ENCODE data around the gene ZNF740. TPM values are rescaled to one million over a fixed set of nuclear protein-coding genes. Genes with fewer than 3 reads are reported as not detected.

Gene ZNF740
- total and polyA plus RNA-seq, 2 of the 8 experiments (the other 6 are each of a cell fraction or from before 2014, with no cell fraction given), result 8.2 to 40.0 TPM

- 94% methylated on average over 1 of the region's 1 CpG; no CpG with 5 or more reads in 1 of the 2 experiments for WGBS, 2 experiments (ENCODE audit: extremely low coverage in 1 of 2, insufficient coverage in 1 of 2, insufficient read length in 1 of 2, insufficient replicate concordance in 2 of 2, low coverage in 1 of 2, low lambda C conversion rate in 2 of 2, missing lambda C conversion rate in 1 of 2)
- Histone ChIP-seq H2BK12ac (ENCODE audit: low read depth, low read length) (no peak overlapping the region), H3K79me1 (ENCODE audit: low read depth, low read length) (no peaks in the 10 kb centered on the region)
- TF ChIP-seq KDM5A (IDR thresholded peaks at IDR 0.05; ENCODE audit: low read length), result no peak
- TF ChIP-seq NRF1 (IDR thresholded peaks at IDR 0.05; ENCODE audit: low read depth, low read length), result no peak
- TF ChIP-seq TAF7 (optimal IDR thresholded peaks at IDR 0.05; ENCODE audit: borderline replicate concordance, low read depth, low read length), result no peak
- no peak for TF ChIP-seq HDAC2 (IDR thresholded peaks at IDR 0.05; ENCODE audit: borderline replicate concordance in 1 of 2, low read depth in 2 of 2, low read length in 2 of 2)
- TF ChIP-seq RXRA (IDR thresholded peaks at IDR 0.05; ENCODE audit: insufficient read depth, low read depth, low read length), result no peak
- TF ChIP-seq YY1 (IDR thresholded peaks at IDR 0.05; ENCODE audit: low read depth, low read length), result no peak
- no peak for TF ChIP-seq SIRT6 (IDR thresholded peaks at IDR 0.05; ENCODE audit: low read length)
- no peak for TF ChIP-seq CHD1 (IDR thresholded peaks at IDR 0.05; ENCODE audit: low read depth, low read length)
- no peak for TF ChIP-seq RFX5 (IDR thresholded peaks at IDR 0.05; ENCODE audit: borderline replicate concordance, low read depth, low read length)
- no peak for TF ChIP-seq JUN (IDR thresholded peaks at IDR 0.05; ENCODE audit: low read depth, low read length)
- TF ChIP-seq, protein P1, sequence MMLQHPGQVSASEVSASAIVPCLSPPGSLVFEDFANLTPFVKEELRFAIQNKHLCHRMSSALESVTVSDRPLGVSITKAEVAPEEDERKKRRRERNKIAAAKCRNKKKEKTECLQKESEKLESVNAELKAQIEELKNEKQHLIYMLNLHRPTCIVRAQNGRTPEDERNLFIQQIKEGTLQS (IDR thresholded peaks at IDR 0.05; ENCODE audit: insufficient read depth, low read depth, low read length), result no peak
- TF ChIP-seq SUZ12 (IDR thresholded peaks at IDR 0.05; ENCODE audit: low read length), result no peak
- no peak for TF ChIP-seq GABPA (IDR thresholded peaks at IDR 0.05; ENCODE audit: borderline replicate concordance, insufficient read depth, low read length)
These were observed 20.6 kb downstream of the ZNF740 start for GRCh38 chr12:53201177-53201541.

More at GRCh38 chr12:53201177-53201541, 20.6 kb downstream of the ZNF740 start:
- no peak overlapping the region for H2AFZ ChIP-seq (ENCODE audit: low read length)
- peaks cover 0 to 22% (median 15%) of the 10 kb centered on the region in 4 experiments; a peak in 6 of 7 replicates for H3K27me3 ChIP-seq (replicated peaks in 1 of 4; ENCODE audit: control insufficient read depth in 3 of 4, extremely low read depth in 1 of 4, insufficient read depth in 3 of 4, low read length in 3 of 4)
- no peak overlapping the region for H3K56ac ChIP-seq (replicated peaks; ENCODE audit: insufficient read length, low read depth, low read length)
- no peak overlapping the region for H2BK15ac ChIP-seq (ENCODE audit: low read length)
- ChIA-PET POLR2A (ENCODE audit: partially characterized antibody) (interaction anchor here (1.2 to 2.0 kb wide), 3 partner anchors 13 to 20 kb away, joined by 3 to 6 read pairs (median 3); no protein-coding TSS in a partner anchor), CTCF (ENCODE audit: partially characterized antibody) (interaction anchor here (1.0 to 17.9 kb wide), 8 partner anchors 12 to 150 kb away, joined by 3 to 573 read pairs (median 8); partner anchors contain the start of genes CSAD, ITGB7, MYG1 and PFDN5)
- no peak overlapping the region for H3K23ac ChIP-seq (ENCODE audit: insufficient read length)
- H3K79me2 ChIP-seq (ENCODE audit: control insufficient read depth in 1 of 2, insufficient read depth in 2 of 2, low read length in 2 of 2), result no peaks in the 10 kb centered on the region
- H3K4me1 ChIP-seq (replicated peaks in 1 of 4; ENCODE audit: control insufficient read depth in 3 of 4, insufficient read depth in 4 of 4, low read length in 3 of 4), result no peaks in the 10 kb centered on the region; a peak in 1 of 7 replicates
- no peaks in the 10 kb centered on the region for H3K9me3 ChIP-seq (ENCODE audit: insufficient read depth in 2 of 2, low read depth in 1 of 2, low read length in 1 of 2)
- H3K27ac ChIP-seq (ENCODE audit: low read depth, low read length), result no peak overlapping the region
- no peak overlapping the region for H2BK120ac ChIP-seq (replicated peaks; ENCODE audit: low read depth, low read length)
- no peak overlapping the region for H3K14ac ChIP-seq (ENCODE audit: insufficient read length)
- no peak overlapping the region for H3K4ac ChIP-seq (replicated peaks; ENCODE audit: insufficient read length, low read depth, low read length)
- no peak overlapping the region for H3K18ac ChIP-seq (ENCODE audit: extremely low read depth, low read length)
- no peak overlapping the region for H2BK20ac ChIP-seq (ENCODE audit: low read length)
- no peak for FAIRE-seq
- H3K36me3 ChIP-seq (ENCODE audit: control insufficient read depth in 2 of 4, insufficient read depth in 4 of 4, low read length in 3 of 4), result no peaks in the 10 kb centered on the region
- no peak overlapping the region for H4K8ac ChIP-seq (ENCODE audit: extremely low read depth, insufficient read depth, low read length)
- no peak overlapping the region for H3K4me2 ChIP-seq (ENCODE audit: insufficient read depth in 1 of 2, low read depth in 2 of 2, low read length in 2 of 2)
- no peak overlapping the region for H3K9ac ChIP-seq (replicated peaks in 1 of 4; ENCODE audit: extremely low read depth in 1 of 4, low read depth in 3 of 4, low read length in 3 of 4)
- no peak overlapping the region for H2AK5ac ChIP-seq (ENCODE audit: low read depth, low read length)
- no peak overlapping the region for H4K5ac ChIP-seq (ENCODE audit: insufficient read length, low read depth, low read length)
- no peaks in the 10 kb centered on the region for H4K20me1 ChIP-seq (replicated peaks in 1 of 2; ENCODE audit: control insufficient read depth in 1 of 2, insufficient read depth in 2 of 2, low read length in 2 of 2)
- H2BK5ac ChIP-seq (ENCODE audit: low read depth, low read length), result no peak overlapping the region
- H3K23me2 ChIP-seq (ENCODE audit: low read depth, low read length), result peaks cover 2% of the 10 kb centered on the region; the same call in 1 of the 2 replicates
- no peak for DNase-seq (ENCODE audit: low read depth in 1 of 2, low spot score in 2 of 2)
- no peak overlapping the region for H3K4me3 ChIP-seq (ENCODE audit: extremely low read depth in 1 of 4, insufficient read depth in 2 of 4, low read depth in 3 of 4, low read length in 4 of 4)
- no peak overlapping the region for H4K91ac ChIP-seq (replicated peaks; ENCODE audit: insufficient read length, low read length)
